ENCODE results near the gene DLG2.

The DLG2 gene

DNA sequence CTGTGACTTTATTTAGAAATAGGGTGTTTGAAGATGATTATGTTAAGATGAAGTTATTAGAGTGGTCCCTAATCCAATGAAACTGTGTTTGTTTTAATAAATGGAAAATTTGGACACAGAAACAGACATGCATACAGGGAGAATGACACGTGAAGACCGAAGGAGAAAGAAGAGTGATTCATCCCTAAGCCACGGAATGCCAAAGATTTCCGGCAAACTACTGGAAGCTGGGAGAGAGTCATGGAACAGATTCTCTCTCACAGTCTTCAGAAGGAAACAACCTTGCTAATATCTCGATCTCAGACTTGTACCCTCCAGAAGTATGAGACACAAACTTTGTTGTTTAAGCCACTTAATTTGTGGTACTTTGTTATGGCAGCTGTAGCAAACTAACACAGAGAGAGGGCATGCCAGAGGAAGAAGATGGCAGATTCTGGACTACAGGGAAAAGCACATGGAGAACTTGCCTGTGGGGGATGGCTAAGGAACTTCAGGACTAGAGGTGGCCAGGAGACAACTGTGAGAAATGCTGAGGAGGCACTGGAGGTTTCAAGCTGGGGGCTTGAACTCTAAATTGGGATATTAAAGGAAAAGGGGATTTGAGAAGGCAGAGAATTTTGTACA is 1607.5 kb downstream of the DLG2 start:
- no peak for DNase-seq (ENCODE audit: low read depth in 3 of 3)

DNA sequence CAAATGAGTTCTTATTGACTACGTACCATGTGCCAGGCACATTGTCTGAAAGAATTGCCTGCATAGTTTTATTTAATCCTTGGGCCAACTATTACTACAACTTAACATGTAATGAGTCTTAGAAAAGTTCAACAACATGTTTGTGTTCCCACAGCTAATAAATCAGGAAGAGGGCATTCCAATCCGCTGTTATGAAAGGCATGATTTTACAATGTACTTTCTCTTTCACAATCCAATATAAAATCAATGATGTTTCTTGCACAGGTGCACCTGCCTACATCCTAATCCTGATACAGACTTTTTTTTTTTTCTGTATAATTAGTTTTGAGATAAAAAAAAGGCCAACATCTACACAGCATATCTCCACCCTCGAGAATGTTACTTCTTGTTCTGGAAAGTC is 1612.6 kb downstream of the DLG2 start:
- no peak for DNase-seq (ENCODE audit: low read depth in 3 of 3)

DNA sequence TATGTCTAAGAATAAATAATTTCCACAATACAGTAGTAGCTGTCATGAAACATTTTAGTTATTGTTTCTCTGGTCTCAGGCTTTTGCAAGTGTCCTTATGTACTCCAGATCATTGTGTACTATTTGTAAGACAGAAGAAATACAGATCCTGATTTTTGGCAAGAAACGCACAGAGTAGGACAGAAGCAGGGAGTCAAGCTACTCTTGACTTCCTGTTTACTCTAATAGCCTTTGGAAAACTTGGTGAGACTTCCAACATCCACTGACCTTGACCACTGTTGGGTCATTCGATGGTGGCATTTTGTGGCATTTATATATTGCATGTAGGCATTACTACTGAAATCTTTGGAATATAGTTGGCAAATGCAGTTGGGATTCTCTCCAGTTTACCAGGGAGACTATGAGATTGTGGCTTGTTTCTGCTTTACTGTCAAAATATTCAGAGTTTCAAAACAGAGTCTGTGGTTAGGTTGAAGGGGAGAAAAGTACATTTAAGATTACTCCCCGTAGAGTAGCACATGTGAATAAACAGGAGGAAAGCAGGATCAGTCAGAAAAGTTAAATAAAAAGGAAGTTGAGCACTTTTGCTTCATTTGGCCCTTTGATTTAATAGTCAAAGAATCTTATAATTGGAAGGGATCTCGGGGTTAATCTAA is 1614.8 kb downstream of the DLG2 start:
- no peak for DNase-seq (ENCODE audit: low read depth in 3 of 3)

DNA sequence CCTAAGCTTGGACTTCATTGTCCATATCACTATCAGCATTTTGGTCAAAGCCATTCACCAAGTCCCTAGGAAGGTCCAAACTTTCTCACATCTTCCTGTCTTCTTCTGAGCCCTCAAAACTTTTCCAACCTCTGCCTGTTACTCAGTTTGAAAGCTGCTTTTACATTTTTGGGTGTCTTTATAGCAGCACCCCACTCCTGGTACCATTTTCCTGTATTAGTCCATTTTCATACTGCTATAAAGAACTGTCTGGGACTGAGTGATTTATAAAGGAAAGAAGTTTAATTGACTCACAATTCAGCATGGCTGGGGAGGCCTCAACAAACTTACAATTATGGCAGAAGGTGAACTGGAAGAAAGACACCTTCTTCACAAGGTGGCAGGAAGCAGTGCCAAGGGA is 1624.0 kb downstream of the DLG2 start:
- no peak for DNase-seq (ENCODE audit: low read depth in 3 of 3)

DNA sequence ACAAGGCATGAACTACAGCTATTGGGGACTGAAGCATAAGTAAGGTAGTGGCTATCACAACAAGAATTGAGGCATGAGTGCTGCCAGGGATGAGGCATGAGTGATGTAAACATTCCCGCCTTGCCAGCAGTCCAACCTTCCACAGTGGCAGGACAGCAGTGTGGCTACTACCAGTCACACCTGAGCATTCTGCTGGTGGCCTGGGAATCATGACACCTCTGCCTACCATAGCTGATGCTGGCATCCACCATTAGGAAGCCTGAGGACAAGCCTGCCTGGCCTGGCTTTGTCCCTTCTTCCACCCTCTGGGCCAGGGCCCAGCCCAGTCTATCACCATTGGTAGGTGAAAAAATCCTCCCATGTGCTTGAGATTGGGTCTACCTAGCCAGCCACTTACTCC is 1628.2 kb downstream of the DLG2 start:
- DNase-seq (ENCODE audit: low read depth in 3 of 3) = no peak

DNA sequence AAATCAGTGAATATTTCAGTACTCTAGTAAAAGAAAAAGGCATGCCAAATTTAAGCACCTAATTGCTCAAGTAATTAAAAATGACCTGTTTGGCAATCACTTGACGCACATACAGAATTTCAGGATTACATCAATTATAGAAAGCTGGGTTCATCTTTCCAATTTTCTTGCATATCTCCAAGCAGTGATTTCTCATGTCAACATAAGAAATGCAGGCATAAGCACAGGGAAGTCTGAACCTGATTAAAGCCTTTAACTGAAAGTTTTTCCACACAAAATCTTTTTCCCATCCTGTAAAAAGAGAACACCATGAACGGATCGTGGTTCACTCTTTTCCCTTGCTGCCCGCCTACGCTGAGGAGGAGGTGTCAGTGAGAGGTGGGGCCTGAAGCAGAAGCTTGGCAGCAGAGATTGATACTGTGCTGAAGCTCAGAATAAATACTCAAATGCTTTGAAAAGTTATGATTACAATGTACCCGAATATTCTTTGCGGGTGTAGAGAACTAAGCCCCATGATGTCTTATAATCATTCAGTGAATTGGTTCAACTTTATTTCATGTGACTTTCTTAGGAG is 1636.9 kb downstream of the DLG2 start:
- DNase-seq (ENCODE audit: low read depth in 3 of 3) = no peak

DNA sequence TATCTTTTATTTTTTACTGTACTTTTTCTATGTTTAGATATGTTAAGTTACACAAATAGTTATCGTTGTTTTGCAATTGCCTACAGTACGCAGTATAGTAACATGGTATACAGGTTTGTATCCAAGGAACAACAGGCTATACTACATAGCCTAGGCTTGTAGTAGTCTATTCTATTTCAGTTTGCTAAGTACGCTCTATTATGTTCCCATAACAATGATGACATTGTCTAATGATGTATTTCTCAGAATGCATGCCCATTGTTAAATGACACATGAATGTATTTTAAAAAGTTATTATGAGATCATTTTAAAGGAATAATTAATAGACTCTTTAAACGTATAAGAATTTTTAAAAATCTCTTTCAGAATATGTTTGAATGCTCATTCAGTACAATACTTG is 1644.3 kb downstream of the DLG2 start:
- DNase-seq (ENCODE audit: low read depth in 3 of 3) = no peak

DNA sequence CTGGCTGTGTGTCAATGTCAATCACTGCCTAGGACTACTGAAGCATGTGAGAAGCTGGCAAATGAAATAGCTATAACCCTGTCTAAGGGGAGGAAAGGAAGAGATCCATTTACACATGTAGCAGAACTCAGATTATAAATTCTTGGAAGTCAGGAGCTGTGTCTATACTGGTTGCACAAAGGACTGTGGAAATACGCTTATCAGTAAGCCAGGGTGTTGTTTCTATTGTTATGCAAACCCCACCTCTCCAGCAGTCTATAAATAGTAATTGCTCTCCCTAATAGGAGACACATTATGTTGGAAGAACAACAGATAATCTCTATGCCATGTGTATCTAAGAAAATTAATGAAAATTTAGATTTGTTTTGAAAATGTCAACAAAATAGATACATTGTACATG is 1647.6 kb downstream of the DLG2 start:
- DNase-seq (ENCODE audit: low read depth in 3 of 3) = no peak

DNA sequence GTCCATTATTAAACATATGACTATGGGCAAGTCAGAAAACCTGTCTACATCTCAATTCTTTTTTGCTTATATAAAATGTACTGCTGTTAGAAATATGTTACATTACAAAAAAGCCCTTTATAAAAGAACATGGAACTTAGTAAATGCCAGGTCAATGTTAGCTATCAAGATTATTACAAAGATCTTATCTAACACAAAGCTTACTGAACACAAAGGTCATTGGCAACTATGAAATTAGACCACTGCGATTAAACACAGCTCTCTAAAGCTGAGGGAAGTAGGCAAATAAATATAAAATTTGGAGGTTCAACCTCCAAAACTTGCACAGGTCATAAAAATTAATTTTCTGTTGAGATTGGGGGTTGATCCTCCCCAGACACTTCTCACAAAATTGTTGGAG is 1648.2 kb downstream of the DLG2 start:
- no peak for DNase-seq (ENCODE audit: low read depth in 3 of 3)

DNA sequence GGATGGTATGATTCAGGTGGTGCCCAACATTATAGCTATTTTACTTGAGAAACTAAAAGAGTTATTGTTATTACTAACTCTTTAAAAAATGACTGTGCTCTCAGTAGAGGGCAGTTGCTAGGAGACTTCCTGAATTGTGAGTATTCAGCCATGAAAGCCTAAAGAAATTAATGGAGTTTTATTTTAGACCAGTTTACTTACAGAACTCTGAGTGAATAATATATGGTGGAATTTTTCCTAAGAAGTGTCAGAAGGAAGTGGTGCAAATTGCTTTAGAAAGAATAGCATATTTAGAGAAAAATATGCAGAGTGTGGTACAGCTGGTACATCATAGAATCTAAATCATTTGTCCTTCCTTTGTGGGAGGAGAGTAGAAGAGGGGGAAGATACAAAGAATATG is 1651.1 kb downstream of the DLG2 start:
- no peak for DNase-seq (ENCODE audit: low read depth in 3 of 3)

DNA sequence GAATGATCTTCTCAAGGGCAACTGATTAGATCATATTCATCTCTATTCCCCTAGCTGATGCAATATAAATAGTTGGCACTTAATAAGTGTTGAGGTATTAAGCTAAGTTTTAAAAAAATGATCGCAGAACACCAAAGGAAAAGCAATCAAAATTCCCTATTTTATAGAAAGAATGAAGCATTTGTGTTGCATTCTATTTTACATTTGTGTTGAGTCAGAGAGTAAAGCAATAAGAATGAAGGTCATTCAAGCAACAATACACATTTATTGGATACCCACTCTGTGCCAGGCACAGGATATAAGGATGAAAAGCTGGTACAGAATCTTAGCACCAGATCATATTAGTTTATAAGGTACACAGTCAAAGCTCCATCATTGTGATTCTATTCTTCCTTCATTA is 1654.6 kb downstream of the DLG2 start:
- no peak for DNase-seq (ENCODE audit: low read depth in 3 of 3)

DNA sequence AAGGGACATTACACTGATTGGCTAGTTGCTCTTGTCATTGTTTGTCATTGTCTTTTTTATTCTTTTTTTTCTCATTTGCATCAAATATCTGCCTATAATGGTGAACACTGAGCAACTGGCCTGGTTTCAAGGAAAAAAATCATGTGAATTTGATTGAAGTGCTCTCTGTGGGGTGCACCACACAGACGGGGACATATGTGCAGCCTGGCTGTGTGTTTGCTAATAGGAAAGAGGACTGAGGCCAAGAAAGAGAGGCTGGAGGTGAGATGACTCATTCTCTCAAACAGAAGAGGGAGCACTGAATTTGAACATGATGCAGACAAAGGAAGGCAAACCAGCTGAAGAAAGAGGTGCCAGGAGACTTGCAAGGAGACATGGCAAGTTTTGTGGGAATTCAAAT is 1656.1 kb downstream of the DLG2 start:
- DNase-seq (ENCODE audit: low read depth in 3 of 3) = no peak

DNA sequence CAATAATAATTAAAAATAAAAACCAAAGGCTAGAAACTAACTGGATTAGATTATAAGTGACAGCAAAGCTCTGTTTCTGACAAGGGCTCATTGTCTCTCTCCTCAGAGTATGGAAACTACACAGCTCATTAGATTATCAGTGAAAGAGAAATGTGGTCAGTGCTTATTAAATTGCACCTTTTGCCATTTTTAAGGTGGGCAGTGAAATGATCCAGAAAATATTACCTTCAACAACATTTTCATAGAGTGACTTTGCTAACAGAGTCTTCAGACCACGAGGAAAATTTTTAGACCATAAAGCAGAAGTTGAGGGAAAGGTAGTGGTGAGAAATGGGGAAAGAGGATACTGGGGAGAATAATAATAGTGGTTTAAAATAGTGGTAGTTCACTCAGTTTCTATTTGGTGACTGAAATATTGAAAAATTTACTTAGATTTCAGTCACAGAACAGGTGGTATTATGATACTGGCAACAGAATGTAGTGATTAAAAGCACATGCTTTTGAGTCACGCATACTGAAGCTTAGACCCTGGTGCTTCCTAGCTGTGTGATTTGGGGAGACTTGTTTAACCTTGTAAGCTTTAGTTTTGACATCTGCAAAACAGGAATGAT is 1657.0 kb downstream of the DLG2 start:
- no peak for DNase-seq (ENCODE audit: low read depth in 3 of 3)

DNA sequence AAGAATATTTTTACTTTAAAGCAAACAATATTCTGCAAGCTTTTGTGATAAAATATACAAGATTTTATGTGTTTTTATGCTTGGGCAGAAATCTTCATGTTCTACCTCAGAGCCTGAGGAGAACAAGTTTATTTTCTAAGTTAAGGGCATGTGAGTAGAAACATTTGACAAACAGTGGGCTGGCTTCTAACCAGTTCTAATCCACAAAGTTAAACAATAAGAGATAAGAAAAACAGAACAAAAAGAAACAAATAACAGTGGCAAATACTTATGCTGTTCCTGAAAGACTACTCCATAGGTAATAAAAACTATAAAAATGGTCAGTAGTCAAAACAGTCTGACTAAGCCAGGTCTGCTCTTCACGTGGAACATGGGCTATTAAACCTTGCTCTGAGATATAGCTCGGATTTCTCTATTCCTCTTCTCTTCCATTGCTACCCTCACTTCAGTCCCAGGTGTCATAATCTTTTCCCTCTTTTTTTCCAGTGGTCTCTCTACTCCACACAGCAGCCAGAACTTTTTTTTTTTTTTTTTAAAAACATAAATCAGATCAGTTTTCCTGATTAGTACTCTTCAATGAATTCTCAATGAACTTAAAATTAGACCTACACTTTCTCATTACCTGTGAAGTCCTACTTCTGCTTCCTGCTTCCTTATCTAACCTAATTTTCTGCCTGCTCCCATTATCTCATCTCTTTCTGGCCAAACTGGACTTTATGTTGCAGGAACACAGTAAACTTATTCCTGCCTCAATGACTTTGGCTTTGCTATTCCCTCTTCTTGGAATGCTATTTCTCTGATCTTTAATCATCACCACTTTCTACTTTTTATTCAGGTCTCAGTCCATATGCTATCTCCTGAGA is 1669.9 kb downstream of the DLG2 start:
- no peak for DNase-seq (ENCODE audit: low read depth in 3 of 3)

DNA sequence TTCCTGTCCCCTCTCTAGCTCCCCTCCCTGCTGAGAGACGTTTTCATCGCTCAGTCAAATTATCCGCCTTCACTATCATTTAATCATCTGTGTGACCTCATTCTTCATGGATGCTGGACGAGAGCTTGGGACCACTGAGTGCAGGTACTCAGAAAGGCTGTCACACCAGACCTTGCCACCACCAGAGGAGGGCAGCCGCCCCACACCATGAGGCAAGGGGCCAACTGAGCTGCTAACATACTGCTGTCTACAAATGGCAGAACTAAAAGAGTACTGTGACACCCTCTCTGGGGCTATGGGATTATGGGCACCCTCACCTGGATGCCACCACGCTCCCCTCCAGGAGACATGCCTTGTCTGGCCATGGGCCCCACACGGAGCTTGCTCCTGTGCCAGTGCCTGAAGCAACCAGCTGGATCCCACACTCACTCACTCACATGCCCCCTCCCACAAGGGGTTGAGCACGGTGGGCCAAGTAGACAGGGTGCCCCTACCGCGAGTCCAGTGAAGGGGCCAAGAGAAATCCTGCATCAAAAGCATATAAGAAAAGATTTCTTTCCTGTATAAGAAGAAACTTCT is 1670.9 kb downstream of the DLG2 start:
- DNase-seq (ENCODE audit: low read depth in 3 of 3) = no peak

DNA sequence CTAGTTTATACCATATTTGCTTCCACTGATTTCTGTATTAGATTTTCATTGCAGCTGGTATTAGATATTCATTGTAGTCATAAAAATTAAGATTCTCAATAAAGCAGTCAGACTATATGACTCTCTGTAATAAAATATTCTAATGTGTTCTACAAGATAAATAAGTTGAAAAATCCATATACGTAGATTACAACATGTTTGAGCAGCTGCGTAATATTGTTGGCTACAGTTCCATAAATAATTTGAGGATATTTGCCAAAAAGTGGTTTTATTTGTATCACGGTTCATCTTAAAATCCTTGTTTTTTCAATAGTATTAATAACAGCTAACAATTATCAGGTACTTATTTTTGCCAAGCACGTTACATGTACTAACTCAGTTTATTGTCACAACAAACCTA is 1672.4 kb downstream of the DLG2 start:
- no peak for DNase-seq (ENCODE audit: low read depth in 3 of 3)

DNA sequence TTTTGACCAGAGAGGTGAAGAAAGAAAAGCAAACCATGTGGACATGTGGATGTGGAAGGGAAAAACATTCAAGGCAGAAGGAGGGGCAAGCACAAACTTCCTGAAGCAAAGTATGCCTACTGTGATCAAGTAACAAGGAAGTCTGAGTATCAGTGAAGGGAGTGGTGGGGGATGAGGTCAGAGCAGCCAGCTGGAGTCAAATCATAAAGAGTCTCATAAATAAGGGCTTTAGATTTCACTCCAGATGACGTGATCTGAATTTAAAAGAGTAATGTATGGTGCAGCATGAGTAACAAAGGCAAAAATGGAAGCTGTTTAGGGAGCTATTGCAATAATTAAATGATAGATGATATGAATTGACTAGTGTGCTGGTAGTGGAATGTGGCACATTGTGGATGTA is 1675.6 kb downstream of the DLG2 start:
- no peak for DNase-seq (ENCODE audit: low read depth in 3 of 3)

DNA sequence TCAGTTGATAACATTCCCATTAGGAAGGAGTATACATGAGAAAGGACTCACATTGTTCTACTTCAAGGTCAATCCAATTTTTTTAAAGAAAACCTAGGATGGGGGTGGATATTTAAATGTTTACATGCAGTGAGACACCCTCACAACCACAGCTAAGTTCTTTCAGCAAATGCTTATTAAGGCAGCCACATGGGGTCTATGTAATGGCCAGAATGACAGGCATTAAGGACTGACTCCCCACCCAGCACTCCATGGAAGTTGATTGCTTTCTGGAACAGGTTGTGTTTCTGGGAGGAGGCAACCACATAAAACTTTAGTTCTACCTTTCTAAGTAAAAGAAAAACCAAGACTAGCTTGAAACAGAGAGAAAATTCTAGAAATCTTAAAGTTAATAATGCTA is 1678.9 kb downstream of the DLG2 start:
- DNase-seq (ENCODE audit: low read depth in 3 of 3) = no peak

DNA sequence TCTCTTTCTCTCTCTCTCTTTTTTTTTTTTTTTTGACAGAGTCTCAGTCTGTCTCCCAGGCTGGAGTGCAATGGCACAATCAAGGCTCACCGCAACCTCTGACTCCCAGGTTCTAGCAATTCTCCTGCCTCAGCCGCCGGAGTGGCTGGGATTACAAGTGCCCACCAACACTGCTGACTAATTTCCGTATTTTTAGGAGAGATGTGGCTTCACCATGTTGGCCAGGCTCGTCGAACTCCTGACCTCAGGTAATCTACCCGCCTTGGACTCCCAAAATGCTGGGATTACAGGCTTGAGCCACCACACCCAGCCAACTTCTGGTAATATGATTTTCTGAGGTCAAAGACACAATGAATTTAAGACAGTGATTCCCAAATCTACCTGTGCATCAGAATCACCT is 1681.2 kb downstream of the DLG2 start:
- no peak for DNase-seq (ENCODE audit: low read depth in 3 of 3)

DNA sequence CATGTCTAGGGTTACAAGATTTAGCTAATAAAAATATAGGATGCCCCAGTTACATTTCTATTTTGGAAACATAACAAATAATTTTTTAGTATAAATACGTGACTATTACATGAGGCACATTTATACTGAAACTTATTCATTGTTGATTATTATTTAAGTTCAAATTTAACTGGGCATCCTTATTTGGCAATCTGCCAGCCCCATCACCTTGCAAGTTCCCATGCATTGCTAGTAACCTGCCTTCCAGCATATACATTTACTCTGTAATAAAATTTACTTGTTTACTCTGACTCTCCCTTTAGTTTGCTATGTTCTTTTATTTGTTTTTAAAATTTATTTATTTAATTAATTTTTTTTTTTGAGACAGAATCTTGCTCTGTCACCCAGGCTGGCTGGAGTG is 1686.1 kb downstream of the DLG2 start:
- DNase-seq (ENCODE audit: low read depth in 3 of 3) = no peak

DNA sequence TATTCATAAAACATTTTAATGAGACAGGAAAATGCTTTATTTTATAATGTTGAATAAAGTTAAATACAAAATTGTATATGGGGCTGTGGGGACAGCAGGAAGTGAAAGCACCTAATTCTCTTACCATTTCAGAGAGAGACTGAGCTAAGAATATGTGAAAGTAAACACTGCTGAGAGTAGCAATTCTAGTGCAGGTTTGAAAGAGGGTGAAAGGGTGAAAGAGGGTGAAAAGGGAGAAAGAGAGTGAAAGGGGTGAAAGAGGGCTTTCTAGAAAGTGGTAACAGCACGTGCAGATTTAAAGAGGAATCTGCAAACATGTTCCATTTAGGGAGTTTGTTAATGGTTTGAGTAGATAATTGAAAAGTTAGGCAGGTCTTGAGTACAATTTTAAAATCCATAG is 1689.0 kb downstream of the DLG2 start:
- DNase-seq (ENCODE audit: low read depth in 3 of 3) = no peak

DNA sequence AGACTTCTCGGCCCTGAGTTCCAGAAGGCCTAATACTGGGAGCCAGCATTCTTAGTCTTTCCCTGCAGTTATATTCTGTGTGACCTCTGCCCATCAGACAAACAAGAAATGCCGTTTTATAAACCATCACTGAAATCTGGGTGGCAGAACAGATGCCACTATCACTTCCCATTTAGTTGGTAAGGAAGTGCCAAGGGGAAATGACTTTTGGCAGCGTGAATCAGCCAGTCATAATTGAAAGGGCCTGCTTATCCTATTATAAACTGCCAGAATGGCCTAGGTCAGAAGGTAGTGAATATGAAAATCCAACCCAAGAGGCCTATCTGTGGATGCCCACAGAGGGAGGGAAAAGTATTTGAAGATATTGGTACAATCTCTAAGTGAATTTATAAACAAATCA is 1694.1 kb downstream of the DLG2 start:
- DNase-seq (ENCODE audit: low read depth in 3 of 3) = no peak

Data from stimulated activated CD4-positive, alpha-beta T cell treated with anti-CD3 and anti-CD28 coated beads, TNF-alpha, amount 100 ng/mL, for 24 hours (primary cell).